ENCODE data around the gene NEURL1.

The NEURL1 gene

GRCh38 chr10:103549349-103549685, 55.8 kb downstream of the NEURL1 start:
- no peak for DNase-seq

GRCh38 chr10:103550229-103550628, 56.7 kb downstream of the NEURL1 start:
- DNase-seq, result no peak

GRCh38 chr10:103551619-103552602, 58.4 kb downstream of the NEURL1 start:
- DNase-seq, result no peak

- DNase-seq, result no peak
Observed at GRCh38 chr10:103552856-103553742, 59.6 kb downstream of the NEURL1 start.

GRCh38 chr10:103553743-103554487, 60.4 kb downstream of the NEURL1 start:
- no peak for DNase-seq

GRCh38 chr10:103554488-103555324, 61.2 kb downstream of the NEURL1 start:
- DNase-seq, result no peak

- DNase-seq, result no peak
Observed at GRCh38 chr10:103555325-103555649, 61.8 kb downstream of the NEURL1 start.

- no peak for DNase-seq
Observed at GRCh38 chr10:103555712-103556111, 62.2 kb downstream of the NEURL1 start.

- no peak for DNase-seq
Observed at GRCh38 chr10:103556383-103557007, 63.0 kb downstream of the NEURL1 start.

GRCh38 chr10:103557455-103557854, 64.0 kb downstream of the NEURL1 start:
- no peak for DNase-seq

- DNase-seq, result no peak
Observed at GRCh38 chr10:103558911-103559310, 65.4 kb downstream of the NEURL1 start.

GRCh38 chr10:103559776-103560175, 66.3 kb downstream of the NEURL1 start:
- no peak for DNase-seq

- DNase-seq, result no peak
Observed at GRCh38 chr10:103560886-103561285, 67.4 kb downstream of the NEURL1 start.

- no peak for DNase-seq
Observed at GRCh38 chr10:103562383-103562782, 68.9 kb downstream of the NEURL1 start.

GRCh38 chr10:103563231-103564115, 70.0 kb downstream of the NEURL1 start:
- DNase-seq, result no peak

GRCh38 chr10:103564116-103564501, 70.6 kb downstream of the NEURL1 start:
- no peak for DNase-seq

- no peak for DNase-seq
Observed at GRCh38 chr10:103564776-103565520, 71.4 kb downstream of the NEURL1 start.

- DNase-seq, result no peak
Observed at GRCh38 chr10:103566536-103566935, 73.0 kb downstream of the NEURL1 start.

GRCh38 chr10:103568505-103568904, 75.0 kb downstream of the NEURL1 start:
- no peak for DNase-seq

- no peak for DNase-seq
Observed at GRCh38 chr10:103569896-103570295, 76.4 kb downstream of the NEURL1 start.
